Transverse colon (tissue), 4 donors: ENCODE data around the gene MDGA2. TPM values are rescaled to one million over a fixed set of nuclear protein-coding genes. Genes with fewer than 3 reads are reported as not detected.

ENCODE experiments used
- DNase-seq: peaks from one replicate; pipeline ENCODE4 v3.0.0-alpha.2; 2019
- H3K27ac ChIP-seq, 4 donors: fragments of 200-600 bp; sonication (generic); 2 replicates each; pipeline ENCODE4 v1.5.1; 2016 to 2018; ENCODE audit warnings: inconsistent platforms in 4 of 4
- H3K27me3 ChIP-seq: fragments of 200-600 bp; sonication (generic); 2 replicates; pipeline ENCODE4 v1.5.1; 2017; ENCODE audit warnings: inconsistent platforms
- H3K36me3 ChIP-seq, 4 donors: fragments of 200-600 bp; sonication (generic); 2 replicates each; pipeline ENCODE4 v1.5.1; 2017 to 2019; ENCODE audit warnings: inconsistent platforms in 4 of 4
- H3K4me1 ChIP-seq, 4 donors: fragments of 200-600 bp; sonication (generic); 2 replicates each; pipeline ENCODE4 v1.5.1; 2017 to 2020; ENCODE audit warnings: inconsistent platforms in 4 of 4
- H3K4me3 ChIP-seq, 4 donors: fragments of 200-600 bp; sonication (generic); 1 replicate in 1 of 4; 2 replicates in 3 of 4; pipeline versions ENCODE4 v1.5.1 to v1.6.1; 2017 to 2019; ENCODE audit warnings: inconsistent platforms in 4 of 4
- H3K9me3 ChIP-seq, 2 donors: fragments of 200-600 bp; sonication (generic); 2 replicates each; pipeline ENCODE4 v1.5.1; 2017 to 2019; ENCODE audit warnings: inconsistent platforms in 2 of 2
- CTCF ChIP-seq, 5 experiments: fragments of 200-600 bp in 3 of 5; fragments of 450-650 bp in 2 of 5; sonication (generic) in 3 of 5; IDR thresholded peaks; 1 replicate in 2 of 5; 2 replicates in 3 of 5; pipeline ENCODE4 v1.5.1; 2016 to 2017; ENCODE audit warnings: antibody characterized with exemption in 5 of 5, inconsistent platforms in 3 of 5, mild to moderate bottlenecking in 2 of 5, moderate library complexity in 1 of 5
- EP300 ChIP-seq: sonication (generic); formaldehyde crosslinking; IDR thresholded peaks from one replicate; pipeline ENCODE4 v1.6.1; 2017; ENCODE audit warnings: antibody characterized with exemption, low read depth
- POLR2A ChIP-seq: fragments of 450-650 bp; IDR thresholded peaks from one replicate; pipeline ENCODE4 v1.6.1; 2016; ENCODE audit warnings: antibody characterized with exemption, mild to moderate bottlenecking, moderate library complexity
- POLR2AphosphoS5 ChIP-seq, 3 donors: sonication (generic); formaldehyde crosslinking; IDR thresholded peaks; one replicate each; pipeline ENCODE4 v1.6.1; 2016; ENCODE audit warnings: antibody characterized with exemption in 3 of 3
- WGBS, 2 donors: methylation state at CpG; one replicate each; pipeline ENCODE4 v1.1.5; 2018; ENCODE audit warnings: low coverage in 1 of 2; 5-methylcytosine and 5-hydroxymethylcytosine counted together
- in situ Hi-C, 4 donors: fragments of 200-750 bp; cut with MboI; loops; one replicate each; pipeline versions ENCODE4 v1.15.0 to v1.15.1; 2017; ENCODE audit warnings: low sequenced_read_pairs in 3 of 4, low pct_ligation_motif_present in 1 of 4, low pct_unique_long_range_greater_than_20kb in 1 of 4
- intact Hi-C: fragments of 100-400 bp; cut with DNase I; formaldehyde crosslinking; loops from one replicate; pipeline ENCODE4 v1.15.1; 2023; ENCODE audit warnings: low total_unique reads
- total RNA-seq, 4 donors: library from RNA; depleted of rRNA; stranded (reverse); fragments of >200 nt; gene quantifications; one replicate each; pipeline ENCODE4 v1.1.0, GENCODE V29; 2016

The MDGA2 gene
- total RNA-seq, 4 donors from 2014 or later = not detected

- 88 to 100% methylated on average over 1 to 19 of the region's 28 CpGs for WGBS, 2 donors
These were observed 9.9 kb downstream of the MDGA2 start for GRCh38 chr14:47665337-47666134.

GRCh38 chr14:47662466-47662865 lies 12.9 kb downstream of the MDGA2 start:
- no peak for DNase-seq
- H3K9me3 ChIP-seq = no peaks in the 10 kb centered on the region
- no peak overlapping the region for H3K4me3 ChIP-seq
- no peaks in the 10 kb centered on the region for H3K4me1 ChIP-seq
- WGBS, 2 donors = 65 to 68% methylated on average over 2 of the region's 2 CpGs
- H3K27ac ChIP-seq = no peak overlapping the region
- TF ChIP-seq POLR2A (no peak), EP300 (no peak), CTCF (IDR thresholded peaks at IDR 0.05) (no peak), POLR2AphosphoS5 (IDR thresholded peaks at IDR 0.05) (no peak)
- H3K27me3 ChIP-seq = no peaks in the 10 kb centered on the region
- H3K36me3 ChIP-seq = no peaks in the 10 kb centered on the region
- in situ Hi-C loops = no loop called here
- intact Hi-C loops = no loop called here

More at GRCh38 chr14:47665337-47666134, 9.9 kb downstream of the MDGA2 start:
- Histone ChIP-seq H3K27ac (no peak overlapping the region), H3K27me3 (no peaks in the 10 kb centered on the region), H3K36me3 (no peaks in the 10 kb centered on the region), H3K9me3 (no peaks in the 10 kb centered on the region), H3K4me3 (no peak overlapping the region), H3K4me1 (no peaks in the 10 kb centered on the region)
- in situ Hi-C loops (no loop called here), intact Hi-C loops (no loop called here)
- no peak for DNase-seq
- no peak for TF ChIP-seq POLR2A
- no peak for TF ChIP-seq CTCF (IDR thresholded peaks at IDR 0.05)

GRCh38 chr14:47660158-47660557 lies 15.2 kb downstream of the MDGA2 start:
- 63 to 70% methylated on average over 2 of the region's 2 CpGs for WGBS, 2 donors
- Histone ChIP-seq H3K4me3 (no peak overlapping the region), H3K9me3 (no peaks in the 10 kb centered on the region), H3K27ac (no peak overlapping the region), H3K36me3 (no peaks in the 10 kb centered on the region), H3K4me1 (no peaks in the 10 kb centered on the region), H3K27me3 (no peaks in the 10 kb centered on the region)
- no peak for DNase-seq
- intact Hi-C loops = no loop called here
- in situ Hi-C loops = no loop called here
- TF ChIP-seq CTCF (IDR thresholded peaks at IDR 0.05) (no peak), POLR2AphosphoS5 (IDR thresholded peaks at IDR 0.05) (no peak), EP300 (no peak), POLR2A (no peak)

- H3K36me3 ChIP-seq = no peaks in the 10 kb centered on the region
- H3K4me3 ChIP-seq = no peak overlapping the region
- no peaks in the 10 kb centered on the region for H3K27me3 ChIP-seq
- DNase-seq = no peak
- in situ Hi-C loops = no loop called here
- intact Hi-C loops = no loop called here
- WGBS, 2 donors = 90 to 100% methylated on average over 1 of the region's 1 CpG
- no peaks in the 10 kb centered on the region for H3K4me1 ChIP-seq
- no peaks in the 10 kb centered on the region for H3K9me3 ChIP-seq
- TF ChIP-seq CTCF (IDR thresholded peaks at IDR 0.05) (no peak), POLR2AphosphoS5 (IDR thresholded peaks at IDR 0.05) (no peak), POLR2A (no peak), EP300 (no peak)
- no peak overlapping the region for H3K27ac ChIP-seq
These were observed 17.4 kb downstream of the MDGA2 start for GRCh38 chr14:47658041-47658440.
